Right atrium auricular region (tissue), 2 donors: ENCODE measurements around the gene DLX1. TPM values are rescaled to one million over a fixed set of nuclear protein-coding genes. Genes with fewer than 3 reads are reported as not detected.

Experiments
- DNase-seq: peaks from one replicate; pipeline ENCODE4 v3.0.0-alpha.2; 2019; ENCODE audit warnings: low spot score
- H3K27ac ChIP-seq, 2 donors: fragments of 200-600 bp; sonication (generic); 1 replicate in 1 of 2; 2 replicates in 1 of 2; pipeline ENCODE4 v1.5.1; 2016 to 2019
- H3K27me3 ChIP-seq, 2 donors: fragments of 200-600 bp; sonication (generic); one replicate each; pipeline versions ENCODE4 v1.5.1 to v1.6.0; 2017 to 2019
- H3K36me3 ChIP-seq: fragments of 200-600 bp; sonication (generic); one replicate; pipeline ENCODE4 v1.5.1; 2016
- H3K4me1 ChIP-seq, 2 donors: fragments of 200-600 bp; sonication (generic); one replicate each; pipeline versions ENCODE4 v1.5.1 to v1.6.0; 2017 to 2019
- H3K4me3 ChIP-seq, 2 donors: fragments of 200-600 bp; sonication (generic); 1 replicate in 1 of 2; 2 replicates in 1 of 2; pipeline ENCODE4 v1.5.1; 2017 to 2019; ENCODE audit warnings: mild to moderate bottlenecking in 1 of 2, moderate library complexity in 1 of 2
- H3K9me3 ChIP-seq, 2 donors: fragments of 200-600 bp; sonication (generic); one replicate each; pipeline ENCODE4 v1.5.1; 2019
- total RNA-seq, 2 donors: library from RNA; depleted of rRNA; stranded (reverse); fragments of >200 nt; gene quantifications; one replicate each; pipeline ENCODE4 v1.1.0, GENCODE V29; 2016
- TF ChIP-seq, protein P1 (sequence below), 2 donors: fragments of 200-600 bp; sonication (generic); IDR thresholded peaks; one replicate each; pipeline ENCODE4 v1.5.1; 2019; ENCODE audit warnings: antibody characterized with exemption in 2 of 2

The DLX1 gene
- total RNA-seq, 2 donors from 2014 or later = not detected

DNA sequence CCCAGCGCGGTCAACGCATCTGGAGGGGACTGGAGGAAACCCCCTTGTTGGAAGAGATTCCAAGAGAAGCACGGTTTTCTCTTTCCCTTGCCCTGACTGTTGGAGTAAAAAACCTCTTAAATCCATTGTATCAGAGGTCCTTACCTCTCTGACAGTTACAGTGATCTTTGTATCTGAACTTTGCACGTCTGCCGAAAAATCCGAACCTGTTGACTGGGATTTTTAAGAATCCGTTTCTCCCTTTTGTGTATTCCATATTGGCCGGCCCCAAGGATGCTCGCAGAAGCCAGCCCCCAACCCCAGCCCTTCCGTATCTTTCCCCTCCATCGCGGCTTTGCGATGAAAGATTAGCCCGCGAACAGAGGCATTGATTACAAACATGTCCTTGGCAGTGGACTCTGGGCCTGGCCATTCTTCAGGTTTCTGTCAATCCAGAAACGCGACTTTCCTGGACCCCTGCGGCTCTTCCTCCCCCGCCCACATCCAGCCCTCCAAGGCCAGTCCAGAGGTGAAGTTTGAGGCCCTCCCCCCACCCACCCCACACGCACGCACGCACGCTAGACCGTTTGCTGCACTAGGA, 4.6 kb upstream of the DLX1 start:
- H3K9me3 ChIP-seq = no peaks in the 10 kb centered on the region
- H3K36me3 ChIP-seq = no peaks in the 10 kb centered on the region
- no peak overlapping the region for H3K4me3 ChIP-seq
- peaks cover 0 to 30% of the 10 kb centered on the region in 2 donors for H3K4me1 ChIP-seq
- TF ChIP-seq, protein P1, sequence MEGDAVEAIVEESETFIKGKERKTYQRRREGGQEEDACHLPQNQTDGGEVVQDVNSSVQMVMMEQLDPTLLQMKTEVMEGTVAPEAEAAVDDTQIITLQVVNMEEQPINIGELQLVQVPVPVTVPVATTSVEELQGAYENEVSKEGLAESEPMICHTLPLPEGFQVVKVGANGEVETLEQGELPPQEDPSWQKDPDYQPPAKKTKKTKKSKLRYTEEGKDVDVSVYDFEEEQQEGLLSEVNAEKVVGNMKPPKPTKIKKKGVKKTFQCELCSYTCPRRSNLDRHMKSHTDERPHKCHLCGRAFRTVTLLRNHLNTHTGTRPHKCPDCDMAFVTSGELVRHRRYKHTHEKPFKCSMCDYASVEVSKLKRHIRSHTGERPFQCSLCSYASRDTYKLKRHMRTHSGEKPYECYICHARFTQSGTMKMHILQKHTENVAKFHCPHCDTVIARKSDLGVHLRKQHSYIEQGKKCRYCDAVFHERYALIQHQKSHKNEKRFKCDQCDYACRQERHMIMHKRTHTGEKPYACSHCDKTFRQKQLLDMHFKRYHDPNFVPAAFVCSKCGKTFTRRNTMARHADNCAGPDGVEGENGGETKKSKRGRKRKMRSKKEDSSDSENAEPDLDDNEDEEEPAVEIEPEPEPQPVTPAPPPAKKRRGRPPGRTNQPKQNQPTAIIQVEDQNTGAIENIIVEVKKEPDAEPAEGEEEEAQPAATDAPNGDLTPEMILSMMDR (IDR thresholded peaks at IDR 0.05) = no peak
- no peak for DNase-seq
- H3K27ac ChIP-seq = no peak overlapping the region
- peaks cover 55 to 58% of the 10 kb centered on the region in 2 donors for H3K27me3 ChIP-seq

DNA sequence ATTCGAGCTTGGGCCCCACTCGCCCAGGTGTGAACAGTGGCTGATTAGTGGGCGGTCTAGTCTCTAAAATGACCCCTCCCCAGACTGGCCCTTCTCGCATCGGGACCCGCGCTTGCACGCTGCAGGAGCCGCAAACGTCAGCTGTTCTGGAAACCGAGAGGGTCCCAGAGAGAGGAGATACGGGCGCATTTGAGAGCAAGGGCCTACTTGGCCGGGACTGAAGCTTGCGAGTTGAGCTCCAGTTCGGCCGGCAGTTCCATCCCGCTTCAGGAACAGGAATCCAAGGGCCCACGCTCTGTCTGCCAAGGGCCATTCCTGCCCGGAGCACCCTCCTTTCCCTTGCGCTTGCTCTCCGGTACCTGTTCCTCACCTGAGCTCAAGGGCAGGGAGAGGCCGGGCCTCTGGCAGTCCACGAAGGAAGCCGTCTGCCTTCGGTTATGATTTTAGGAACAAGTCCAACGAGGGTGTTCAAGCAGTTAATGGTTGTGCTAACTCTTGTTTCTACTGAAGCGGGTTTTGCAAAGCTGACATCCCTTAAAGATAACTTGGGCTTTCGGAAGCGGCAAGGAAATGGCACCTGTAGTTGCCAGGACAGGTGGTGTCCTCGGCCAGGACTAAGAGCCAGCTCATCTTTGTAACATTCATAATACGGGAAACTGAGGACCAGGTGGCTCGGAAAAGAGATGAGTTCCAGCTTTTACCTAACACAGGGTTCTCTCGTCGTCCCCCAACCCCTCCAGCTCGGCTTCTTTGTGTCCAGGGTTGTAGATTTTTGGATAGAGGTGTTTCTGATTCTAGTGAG, 3.9 kb upstream of the DLX1 start:
- TF ChIP-seq, protein P1 (IDR thresholded peaks at IDR 0.05) = no peak
- Histone ChIP-seq H3K27me3 (peaks cover 62 to 65% of the 10 kb centered on the region in 2 donors), H3K4me3 (no peak overlapping the region), H3K36me3 (no peaks in the 10 kb centered on the region), H3K4me1 (peaks cover 0 to 37% of the 10 kb centered on the region in 2 donors), H3K27ac (no peak overlapping the region), H3K9me3 (no peaks in the 10 kb centered on the region)
- no peak for DNase-seq

DNA sequence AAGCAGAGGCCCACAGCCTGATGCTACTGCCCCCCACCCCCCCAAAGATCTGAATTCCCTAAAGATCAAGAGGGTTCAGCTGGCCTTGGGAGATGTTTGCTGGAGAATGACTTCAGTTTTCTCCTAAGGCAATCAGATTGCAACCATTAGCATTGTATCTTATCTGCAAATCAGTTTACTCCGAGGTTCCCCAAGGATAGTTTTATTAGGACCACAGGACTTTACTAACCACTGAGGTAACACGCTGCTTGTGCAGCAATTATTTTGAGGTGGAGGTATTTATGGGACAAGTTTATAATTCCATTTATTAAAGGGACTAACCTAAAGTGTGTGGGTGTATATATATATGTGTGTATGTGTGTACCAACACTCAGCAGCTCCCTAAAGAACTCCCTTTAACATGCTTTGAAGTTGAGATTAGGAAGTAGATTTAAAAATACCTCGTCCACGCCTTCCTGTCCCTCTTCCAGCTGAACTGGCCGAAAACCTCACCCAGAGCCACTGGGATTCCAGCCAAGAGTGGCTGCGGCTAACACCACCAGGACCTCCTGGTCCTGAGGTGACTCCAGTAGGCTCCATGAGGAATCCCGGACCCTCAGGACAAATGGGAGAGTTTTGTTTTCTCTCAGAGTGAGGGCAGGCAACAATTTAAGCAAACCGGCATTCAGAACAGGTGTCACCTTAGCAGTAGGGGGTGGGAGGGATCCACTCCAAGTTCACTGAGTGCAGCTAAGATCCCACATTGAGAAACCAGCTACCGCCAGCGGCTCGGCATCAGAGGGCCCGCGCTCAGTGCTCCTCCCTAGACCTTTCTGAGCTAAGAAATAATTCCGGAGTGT, 3.0 kb upstream of the DLX1 start:
- Histone ChIP-seq H3K27ac (no peak overlapping the region), H3K9me3 (no peaks in the 10 kb centered on the region), H3K4me1 (peaks cover 0 to 45% of the 10 kb centered on the region in 2 donors), H3K4me3 (no peak overlapping the region), H3K27me3 (peaks cover 71 to 74% of the 10 kb centered on the region in 2 donors), H3K36me3 (no peaks in the 10 kb centered on the region)
- TF ChIP-seq, protein P1 (IDR thresholded peaks at IDR 0.05) = no peak
- no peak for DNase-seq

DNA sequence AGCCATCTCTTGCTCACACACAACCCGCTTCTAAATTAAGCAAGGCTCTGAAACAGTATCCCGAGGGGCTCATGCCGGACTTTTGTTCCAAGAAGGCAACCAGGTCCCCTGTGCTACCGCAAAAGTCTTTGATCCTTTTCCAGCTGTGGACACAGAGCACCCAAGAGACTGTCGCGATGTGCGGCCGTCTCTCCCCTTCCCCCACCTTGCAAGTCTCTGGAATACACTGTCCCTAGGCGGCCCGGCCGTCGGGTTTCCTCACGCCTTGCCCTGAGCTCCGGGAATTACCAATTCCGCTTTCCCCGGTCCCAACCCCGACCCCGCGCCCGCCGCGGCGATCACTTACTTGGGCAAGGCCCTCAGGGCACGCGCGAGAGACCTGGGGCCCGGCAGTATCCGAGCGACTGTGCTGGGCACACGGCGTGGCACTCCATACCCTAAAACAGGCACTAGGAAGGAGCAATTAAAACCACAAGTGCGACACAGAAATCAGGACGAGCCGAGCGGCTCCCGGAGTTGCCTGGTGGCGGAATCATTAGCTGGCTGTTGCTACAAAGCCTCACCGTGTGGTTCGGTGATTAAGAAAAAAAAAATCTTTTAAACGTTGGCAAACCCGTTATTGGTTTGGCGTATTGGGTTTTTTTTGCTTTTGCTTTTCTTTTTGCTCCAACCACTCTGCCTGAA, 2.2 kb upstream of the DLX1 start:
- H3K27ac ChIP-seq = no peak overlapping the region
- peaks cover 0 to 45% of the 10 kb centered on the region in 2 donors for H3K4me1 ChIP-seq
- H3K36me3 ChIP-seq = no peaks in the 10 kb centered on the region
- no peaks in the 10 kb centered on the region for H3K9me3 ChIP-seq
- H3K4me3 ChIP-seq = no peak overlapping the region
- TF ChIP-seq, protein P1 (IDR thresholded peaks at IDR 0.05) = no peak
- no peak for DNase-seq
- peaks cover 79 to 82% of the 10 kb centered on the region in 2 donors for H3K27me3 ChIP-seq

DNA sequence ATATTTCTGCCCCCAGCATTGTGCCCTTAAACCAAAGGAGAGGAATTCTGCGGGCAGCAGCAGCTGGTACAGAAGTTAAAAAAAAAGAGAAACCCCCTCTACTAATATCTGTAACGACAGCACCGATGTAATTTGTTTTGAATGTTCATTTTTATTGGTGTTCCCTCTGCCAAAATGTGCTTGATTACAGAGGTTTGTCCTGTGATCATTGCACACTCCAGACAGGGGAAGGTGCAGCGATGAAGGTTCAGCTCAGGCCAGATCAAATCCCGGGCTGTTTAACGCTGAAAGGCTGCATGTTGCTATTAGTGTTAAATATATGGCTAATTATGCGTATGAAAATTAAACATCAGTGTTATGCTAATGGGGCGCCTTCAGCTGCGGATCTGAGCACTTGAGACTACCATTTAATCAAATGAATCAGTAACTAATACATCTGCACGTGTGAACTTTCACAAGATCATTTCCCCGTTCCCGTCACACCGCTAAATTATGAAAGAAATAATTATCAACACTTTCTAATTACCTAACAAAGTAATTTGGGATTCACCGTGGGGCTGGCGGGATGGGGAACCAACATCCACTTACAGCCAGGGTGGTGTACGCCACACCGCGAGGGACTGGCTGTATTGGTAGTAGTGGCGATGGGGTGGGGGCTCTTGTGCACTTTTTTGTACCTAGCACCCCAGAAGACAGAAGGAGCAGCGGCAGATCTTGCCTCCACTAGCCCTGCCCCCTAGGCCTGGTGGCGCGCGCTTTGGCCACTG, 1.5 kb upstream of the DLX1 start:
- Histone ChIP-seq H3K27ac (no peak overlapping the region), H3K9me3 (no peaks in the 10 kb centered on the region), H3K27me3 (peaks cover 86 to 89% of the 10 kb centered on the region in 2 donors), H3K4me1 (peaks cover 0 to 45% of the 10 kb centered on the region in 2 donors), H3K4me3 (no peak overlapping the region), H3K36me3 (no peaks in the 10 kb centered on the region)
- TF ChIP-seq, protein P1 (IDR thresholded peaks at IDR 0.05) = no peak
- no peak for DNase-seq
